Skin of body (tissue), 2 donors: ENCODE measurements around the gene CASKIN1. TPM values are rescaled to one million over a fixed set of nuclear protein-coding genes. Genes with fewer than 3 reads are reported as not detected.
"Not testable (repeated sequence)": the region's sequence is repeated elsewhere in the genome, so short reads cannot be mapped to it uniquely, and the experiment has no call there.

Experiments used
- DNase-seq: peaks from one replicate; lab custom pipeline; 2025; lab: John Stamatoyannopoulos, UW
- total RNA-seq: library from RNA; depleted of rRNA; stranded (reverse); fragments of >200 nt; gene quantifications from one replicate; pipeline ENCODE4 v1.2.3, GENCODE V29; 2014

Gene CASKIN1, protein sequence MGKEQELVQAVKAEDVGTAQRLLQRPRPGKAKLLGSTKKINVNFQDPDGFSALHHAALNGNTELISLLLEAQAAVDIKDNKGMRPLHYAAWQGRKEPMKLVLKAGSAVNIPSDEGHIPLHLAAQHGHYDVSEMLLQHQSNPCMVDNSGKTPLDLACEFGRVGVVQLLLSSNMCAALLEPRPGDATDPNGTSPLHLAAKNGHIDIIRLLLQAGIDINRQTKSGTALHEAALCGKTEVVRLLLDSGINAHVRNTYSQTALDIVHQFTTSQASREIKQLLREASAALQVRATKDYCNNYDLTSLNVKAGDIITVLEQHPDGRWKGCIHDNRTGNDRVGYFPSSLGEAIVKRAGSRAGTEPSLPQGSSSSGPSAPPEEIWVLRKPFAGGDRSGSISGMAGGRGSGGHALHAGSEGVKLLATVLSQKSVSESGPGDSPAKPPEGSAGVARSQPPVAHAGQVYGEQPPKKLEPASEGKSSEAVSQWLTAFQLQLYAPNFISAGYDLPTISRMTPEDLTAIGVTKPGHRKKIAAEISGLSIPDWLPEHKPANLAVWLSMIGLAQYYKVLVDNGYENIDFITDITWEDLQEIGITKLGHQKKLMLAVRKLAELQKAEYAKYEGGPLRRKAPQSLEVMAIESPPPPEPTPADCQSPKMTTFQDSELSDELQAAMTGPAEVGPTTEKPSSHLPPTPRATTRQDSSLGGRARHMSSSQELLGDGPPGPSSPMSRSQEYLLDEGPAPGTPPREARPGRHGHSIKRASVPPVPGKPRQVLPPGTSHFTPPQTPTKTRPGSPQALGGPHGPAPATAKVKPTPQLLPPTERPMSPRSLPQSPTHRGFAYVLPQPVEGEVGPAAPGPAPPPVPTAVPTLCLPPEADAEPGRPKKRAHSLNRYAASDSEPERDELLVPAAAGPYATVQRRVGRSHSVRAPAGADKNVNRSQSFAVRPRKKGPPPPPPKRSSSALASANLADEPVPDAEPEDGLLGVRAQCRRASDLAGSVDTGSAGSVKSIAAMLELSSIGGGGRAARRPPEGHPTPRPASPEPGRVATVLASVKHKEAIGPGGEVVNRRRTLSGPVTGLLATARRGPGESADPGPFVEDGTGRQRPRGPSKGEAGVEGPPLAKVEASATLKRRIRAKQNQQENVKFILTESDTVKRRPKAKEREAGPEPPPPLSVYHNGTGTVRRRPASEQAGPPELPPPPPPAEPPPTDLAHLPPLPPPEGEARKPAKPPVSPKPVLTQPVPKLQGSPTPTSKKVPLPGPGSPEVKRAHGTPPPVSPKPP (N-terminal part only)
- total RNA-seq = 0.79 TPM

DNA sequence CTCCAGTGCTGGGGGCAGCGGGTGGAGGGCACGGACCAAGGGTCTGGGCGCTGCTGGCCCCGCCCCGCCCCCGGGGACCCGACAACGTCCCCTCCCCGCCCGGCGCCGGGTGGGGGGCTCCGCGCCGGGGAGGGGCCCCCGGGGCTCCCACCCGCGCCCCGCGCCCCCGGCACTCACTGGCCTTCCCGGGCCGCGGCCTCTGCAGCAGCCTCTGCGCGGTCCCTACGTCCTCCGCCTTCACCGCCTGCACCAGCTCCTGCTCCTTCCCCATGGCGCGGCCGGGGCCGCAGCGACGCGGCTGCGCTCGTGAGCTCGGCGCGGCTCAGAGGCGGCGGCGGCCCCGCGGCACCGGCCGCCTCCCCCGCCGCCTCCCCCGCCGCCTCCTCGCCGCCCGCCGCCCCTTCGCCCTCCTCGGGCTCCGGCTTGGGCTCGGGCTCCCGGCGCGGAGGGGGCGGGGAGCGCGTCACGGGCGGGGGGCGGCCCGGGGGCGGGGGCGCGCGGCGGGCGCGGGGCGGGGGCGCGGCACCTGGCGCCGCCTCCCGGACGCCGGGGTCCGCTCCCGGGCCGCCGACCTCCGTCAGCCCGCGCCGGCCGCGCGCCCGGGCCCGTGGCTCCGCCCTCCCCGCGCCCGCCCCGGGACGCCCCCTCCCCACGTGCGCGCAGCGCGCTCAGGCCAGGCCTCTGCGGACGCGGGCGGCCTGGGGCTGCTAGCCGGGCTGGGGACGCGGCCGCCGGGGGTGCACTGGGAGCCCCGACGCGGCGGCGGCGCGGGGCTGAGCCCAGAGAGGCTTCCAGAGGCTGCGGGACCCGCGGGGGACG is at the start of gene CASKIN1:
Gene CASKIN1, minus strand, starts transcription at position 444 of the 819 bp plus-strand sequence. Its CDS starts 173 bp downstream, at position 271.
- DNase-seq = no peak

DNA sequence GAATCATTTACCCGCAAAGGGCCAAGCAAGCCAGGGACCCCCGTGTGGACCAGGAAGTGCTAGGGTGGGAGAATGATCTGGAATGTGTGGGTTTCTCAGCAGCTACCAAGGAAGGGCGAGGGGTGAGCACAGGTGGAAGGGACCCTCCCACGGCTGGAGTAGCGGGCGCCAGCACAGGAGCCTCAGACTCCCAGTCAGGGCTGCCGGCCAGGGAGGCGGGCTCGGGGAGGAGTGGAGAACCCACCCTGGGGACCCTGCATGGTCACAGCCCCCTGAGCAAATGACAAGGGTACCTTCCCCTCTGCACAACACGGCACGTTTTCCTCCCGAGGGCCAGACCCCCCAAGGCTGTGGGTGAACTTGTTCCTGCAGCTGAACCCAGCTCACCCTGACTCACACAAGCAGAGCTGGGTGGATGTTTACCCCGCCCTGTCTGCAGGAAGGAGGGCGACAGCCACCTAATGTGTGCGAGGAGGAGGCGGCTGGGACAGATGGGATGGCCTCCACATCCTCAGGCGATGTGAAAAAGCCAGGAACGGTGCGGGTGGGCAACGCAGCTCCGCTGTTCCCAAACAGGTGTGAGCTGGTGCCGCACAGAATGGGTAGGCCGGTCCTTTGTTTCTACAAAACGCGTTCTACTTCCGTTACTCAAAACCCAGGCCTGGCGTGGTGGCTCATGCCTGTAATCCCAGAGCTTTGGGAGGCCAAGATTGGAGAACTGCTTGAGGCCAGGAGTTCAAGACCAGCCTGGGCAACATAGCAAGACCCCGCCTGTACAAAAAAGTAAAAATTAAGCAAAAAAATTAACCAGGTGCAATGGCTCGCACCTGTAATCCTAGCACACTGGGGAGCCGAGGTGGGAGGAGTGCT is 48.8 kb upstream of the CASKIN1 start:
- DNase-seq = no peak

DNA sequence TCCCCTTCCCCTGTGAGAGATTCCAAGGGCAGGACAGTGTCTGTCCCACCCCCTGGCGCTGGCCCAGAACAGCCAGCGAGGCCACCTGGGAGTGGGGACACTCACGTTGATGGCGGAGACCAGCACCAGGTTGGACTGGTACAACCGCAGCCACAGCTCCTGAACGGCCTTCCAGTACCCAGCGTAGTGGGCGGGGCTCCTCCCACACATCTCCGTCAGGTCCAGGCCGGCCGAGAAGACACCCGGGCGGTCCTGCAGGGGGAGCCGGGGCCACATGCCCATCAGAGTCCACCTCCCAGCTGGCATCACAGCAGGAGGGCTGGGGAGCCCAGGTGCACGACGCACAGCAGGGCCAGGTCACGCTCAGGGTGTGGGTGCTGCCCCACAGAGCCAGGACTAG is 47.9 kb upstream of the CASKIN1 start:
- DNase-seq = no peak

DNA sequence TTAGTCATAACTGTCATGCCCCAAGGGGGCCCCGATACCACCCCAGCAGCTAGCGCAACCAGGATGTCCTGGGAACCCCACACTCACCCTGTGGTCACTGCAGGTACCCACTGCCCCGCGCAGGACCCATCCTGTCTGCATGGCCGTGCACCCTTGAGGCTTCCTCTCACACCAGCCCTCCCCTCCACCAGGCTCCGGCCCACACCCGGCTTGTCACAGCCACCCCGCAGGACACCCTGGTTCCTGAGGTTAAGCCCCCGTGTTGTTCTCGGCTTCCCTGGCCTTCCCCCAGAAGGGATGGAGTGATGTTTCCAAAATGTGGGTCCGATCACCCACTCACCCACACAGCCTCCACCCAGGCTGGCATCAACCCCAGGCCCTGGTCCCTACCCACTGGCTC is 47.4 kb upstream of the CASKIN1 start:
- no peak for DNase-seq

DNA sequence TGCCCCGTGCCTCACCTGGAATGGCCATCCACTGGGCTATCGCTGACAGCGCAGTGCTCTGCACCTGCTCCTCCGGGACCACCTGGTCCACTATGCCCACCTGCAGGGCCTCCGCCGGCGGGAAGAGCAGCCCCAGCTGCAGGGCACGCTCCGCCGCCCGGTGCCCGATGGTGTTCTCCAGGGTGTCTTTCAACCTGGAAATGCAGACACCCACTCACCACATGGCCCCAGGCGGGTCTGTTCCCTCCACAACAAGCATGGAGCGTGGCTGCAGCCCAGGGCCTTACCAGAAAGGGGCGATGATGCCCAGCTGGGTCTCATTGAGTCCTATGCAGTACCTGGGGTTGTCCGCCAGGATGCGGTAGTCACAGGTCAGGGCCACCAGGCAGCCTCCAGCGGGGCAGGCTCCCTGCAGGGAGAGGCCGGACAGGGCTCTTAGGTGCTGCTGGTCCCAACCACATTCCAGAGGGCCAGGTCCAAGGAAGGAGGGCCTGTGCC is 46.7 kb upstream of the CASKIN1 start:
- DNase-seq = no peak

DNA sequence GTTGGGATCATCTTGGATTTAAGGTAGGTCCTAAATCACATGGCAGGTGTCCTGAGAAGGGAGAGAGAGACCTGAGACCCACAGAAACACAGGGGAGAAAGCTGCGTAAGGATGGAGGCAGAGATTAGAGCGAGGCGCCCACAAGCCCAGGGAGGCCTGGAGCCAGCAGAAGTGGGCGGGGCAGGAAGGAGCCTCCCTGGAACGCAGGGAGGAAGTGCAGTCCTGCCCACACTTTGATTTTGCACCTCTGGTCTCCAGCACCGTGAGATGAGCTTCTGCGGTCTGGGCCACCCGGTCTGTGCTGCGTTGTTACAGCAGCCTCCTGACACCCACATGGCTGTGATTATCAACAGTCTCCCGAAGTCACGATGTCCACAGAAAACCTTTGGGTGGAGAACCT is 46.2 kb upstream of the CASKIN1 start:
- DNase-seq = no peak

DNA sequence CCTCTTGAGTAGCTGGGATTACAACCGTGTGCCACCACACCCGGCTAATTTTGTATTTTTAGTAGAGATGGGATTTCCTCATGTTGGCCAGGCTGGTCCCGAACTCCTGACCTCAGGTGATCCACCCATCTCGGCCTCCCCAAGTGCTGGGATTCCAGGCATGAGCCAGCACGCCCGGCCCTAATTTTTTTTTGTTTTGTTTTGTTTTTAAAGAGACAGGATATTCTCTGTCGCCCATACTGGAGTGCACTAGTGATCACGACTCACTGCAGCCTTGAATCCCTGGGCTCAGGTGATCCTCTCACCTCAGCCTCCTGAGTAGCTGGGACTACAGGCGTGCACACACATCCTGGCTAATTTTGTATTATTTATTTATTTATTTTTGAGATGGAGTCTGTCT is 43.9 kb upstream of the CASKIN1 start:
- DNase-seq = not testable (repeated sequence)

DNA sequence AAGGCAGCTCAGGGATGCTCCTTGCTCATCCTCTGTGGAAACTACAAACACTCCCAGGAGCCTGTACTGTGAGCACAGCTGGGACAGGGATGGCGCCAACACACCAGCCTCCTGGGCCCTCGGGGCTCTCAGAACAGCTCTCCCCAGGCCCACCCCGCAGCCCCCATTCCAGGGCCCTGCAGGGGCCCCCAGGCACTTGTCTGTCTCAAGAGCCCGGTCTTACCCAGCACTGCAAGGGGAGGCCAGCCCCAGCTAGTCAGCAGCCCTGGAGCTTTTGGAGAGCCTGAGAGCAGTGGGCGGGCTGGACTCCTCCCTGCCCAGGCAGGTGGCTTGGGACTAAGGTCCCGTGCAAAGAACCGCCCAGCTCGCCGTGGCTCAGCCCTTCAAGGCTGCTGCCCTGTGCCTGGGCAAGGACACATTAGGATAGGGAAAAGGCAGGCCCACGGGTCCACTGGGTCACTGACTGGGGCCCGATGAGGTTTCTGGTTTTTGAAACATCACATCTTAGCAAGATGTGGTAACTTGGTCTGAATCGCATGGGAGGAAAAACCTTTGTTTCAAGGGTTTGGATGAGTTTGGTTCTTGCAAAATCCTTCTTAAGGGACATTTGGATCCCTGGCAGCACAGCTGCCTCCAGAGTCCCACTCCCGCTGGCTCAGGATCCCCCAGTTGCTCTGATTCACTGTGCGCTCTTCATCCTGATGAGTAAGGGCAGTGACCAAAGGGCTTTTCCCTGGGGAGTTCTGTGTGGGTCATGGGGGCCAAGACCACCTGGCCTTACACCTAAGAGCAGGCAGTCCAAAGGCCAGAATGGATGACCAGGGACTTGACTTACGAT is 42.7 kb upstream of the CASKIN1 start:
- no peak for DNase-seq

DNA sequence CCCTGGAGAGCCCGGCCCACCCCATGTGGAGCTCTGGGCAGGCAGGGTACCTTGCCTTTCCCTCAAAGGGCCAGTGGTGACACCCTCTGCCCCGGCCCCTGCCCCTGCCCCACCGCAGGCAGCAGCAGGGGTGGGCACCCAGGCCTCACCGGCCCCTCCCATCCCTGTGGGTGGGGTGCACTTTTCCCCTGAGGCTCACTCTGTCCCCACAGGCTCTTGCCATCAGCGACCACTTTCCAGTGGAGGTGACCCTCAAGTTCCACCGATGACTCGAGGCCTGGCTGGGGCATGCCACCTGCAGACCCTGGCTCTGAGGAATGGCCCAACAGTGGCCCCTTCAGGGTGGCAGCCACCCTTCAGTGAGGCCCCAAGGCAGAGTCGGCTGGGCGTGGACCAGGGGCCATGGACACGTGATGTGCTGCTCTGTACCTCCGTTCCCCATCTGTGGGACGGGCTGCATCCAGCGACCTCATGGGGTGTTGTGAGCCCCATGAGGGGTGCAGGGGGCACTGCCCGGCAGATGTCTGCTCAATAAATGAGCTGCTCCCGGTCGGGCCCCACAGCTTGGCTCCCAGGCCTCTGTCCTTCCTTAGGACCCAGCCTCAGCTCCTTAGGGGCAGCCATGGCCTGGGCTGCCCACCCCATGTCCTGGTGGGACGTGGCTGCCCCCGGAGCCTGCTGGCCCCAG is 41.9 kb upstream of the CASKIN1 start:
- DNase-seq = no peak

DNA sequence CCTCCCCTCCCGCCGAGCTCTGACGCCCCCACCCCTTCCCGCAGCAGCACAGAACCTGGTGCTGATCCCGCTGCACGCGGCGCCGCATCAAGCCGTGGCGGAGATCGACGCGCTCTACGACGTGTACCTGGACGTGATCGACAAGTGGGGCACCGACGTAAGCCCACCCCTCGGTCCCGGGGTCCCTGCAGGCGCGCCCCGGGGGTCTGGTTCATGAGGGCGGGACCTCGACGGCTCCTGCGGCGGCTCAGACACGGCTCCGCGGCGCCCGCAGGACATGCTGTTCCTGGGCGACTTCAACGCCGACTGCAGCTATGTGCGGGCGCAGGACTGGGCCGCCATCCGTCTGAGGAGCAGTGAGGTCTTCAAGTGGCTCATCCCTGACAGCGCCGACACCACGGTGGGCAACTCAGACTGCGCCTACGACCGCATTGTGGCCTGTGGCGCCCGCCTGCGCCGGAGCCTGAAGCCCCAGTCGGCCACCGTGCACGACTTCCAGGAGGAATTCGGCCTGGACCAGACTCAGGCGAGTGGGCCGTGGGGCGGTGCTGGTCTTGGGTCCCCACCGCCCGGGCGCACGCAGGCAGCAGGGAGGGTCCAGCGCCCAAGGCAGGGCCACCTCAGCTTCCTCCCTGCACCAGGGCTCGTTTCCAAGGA is 41.2 kb upstream of the CASKIN1 start:
- DNase-seq = no peak

DNA sequence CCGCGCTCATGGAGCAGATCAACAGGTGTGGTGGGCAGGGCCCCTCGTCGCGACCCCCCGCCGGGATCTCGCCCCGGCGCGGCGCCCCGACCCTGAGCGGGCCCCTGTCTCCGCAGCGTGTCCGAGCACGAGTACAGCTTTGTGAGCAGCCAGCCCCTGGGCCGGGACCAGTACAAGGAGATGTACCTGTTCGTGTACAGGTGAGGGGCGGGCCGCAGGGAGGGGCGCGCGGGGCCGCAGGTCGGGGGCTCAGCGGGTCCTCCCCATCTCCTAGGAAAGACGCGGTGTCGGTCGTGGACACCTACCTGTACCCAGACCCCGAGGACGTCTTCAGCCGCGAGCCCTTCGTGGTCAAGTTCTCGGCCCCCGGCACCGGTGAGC is 40.7 kb upstream of the CASKIN1 start:
- DNase-seq = no peak

DNA sequence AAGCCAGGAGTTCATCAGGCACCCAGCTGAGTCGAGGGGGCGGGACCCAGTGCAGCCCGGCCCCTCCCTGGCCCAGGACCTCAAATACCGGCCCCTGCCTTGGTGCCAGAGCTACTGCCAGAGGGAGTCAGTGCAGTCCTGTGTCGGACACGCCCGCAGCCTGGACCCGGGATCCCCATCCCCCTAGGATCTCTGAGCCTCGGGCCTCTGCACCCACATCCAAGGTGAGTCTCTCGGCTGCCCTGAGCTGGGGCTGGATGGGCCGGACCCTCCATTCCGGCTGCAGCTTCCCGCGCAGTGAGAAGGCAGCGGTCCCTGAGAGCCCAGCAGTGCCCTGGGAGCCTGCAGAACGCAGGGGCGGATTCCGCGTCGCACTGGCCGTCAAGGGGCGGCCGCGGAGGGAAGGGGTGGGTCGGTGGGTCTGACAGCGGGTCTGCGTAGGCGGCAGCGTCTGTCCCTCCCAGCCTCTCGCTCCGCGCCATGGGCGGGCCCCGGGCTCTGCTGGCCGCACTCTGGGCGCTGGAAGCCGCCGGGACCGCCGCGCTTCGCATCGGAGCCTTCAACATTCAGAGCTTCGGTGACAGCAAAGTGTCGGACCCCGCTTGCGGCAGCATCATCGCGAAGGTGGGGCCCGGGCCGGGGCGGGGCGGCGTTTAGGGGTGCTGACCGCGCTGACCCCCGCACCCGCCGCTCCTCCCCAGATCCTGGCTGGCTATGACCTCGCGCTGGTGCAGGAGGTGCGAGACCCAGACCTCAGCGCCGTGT is 40.1 kb upstream of the CASKIN1 start, which contains the start of gene DNASE1L2:
Gene DNASE1L2, plus strand, starts transcription at position 108 of the 765 bp plus-strand sequence. Its CDS starts 373 bp downstream, at position 481.
- DNase-seq = no peak

DNA sequence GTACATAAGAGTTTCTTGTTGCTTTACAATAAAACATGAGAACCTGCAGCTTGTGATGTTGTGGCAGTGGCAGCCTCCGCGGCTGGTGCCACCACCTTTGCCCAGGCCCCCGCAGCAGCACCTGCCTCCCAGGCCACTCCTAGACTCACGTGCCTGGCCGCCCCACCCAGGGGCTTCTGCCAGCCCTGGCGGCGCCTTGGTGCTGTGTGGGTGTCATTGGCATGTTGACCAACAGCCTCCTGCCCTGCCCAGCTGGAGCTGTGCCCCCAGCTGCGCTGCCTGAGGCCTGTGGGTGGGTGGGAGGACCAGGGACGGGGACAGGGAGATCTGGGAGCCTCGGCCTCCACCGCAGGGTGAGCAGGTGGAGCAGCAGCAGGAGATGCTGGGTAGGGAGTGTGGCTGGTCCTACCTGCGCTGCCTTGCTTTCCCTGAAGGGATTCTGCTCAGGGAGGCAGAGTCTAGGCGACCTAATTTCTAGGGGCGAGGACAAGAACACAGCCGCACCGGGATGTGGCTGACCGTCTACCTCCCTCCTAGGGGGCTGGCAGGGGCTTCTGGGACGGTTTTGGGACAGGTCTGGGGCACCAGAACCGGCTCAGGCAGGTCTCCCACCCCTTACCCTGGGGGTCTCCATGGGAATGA is 39.4 kb upstream of the CASKIN1 start:
- no peak for DNase-seq

DNA sequence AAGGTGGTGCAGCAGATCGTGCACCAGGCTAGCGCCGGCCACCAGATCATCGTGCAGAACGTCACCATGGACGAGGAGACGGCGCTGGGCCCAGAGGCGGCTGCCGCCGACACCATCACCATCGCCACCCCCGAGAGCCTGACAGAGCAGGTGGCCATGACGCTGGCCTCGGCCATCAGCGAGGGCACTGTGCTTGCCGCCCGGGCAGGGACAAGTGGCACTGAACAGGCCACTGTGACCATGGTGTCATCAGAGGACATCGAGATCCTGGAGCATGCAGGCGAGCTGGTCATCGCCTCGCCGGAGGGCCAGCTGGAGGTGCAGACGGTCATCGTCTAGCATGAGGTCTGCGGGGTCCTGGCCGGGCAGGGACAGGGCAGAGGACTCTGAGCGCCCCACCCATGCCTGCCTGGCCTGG is 38.8 kb upstream of the CASKIN1 start:
- DNase-seq = no peak

DNA sequence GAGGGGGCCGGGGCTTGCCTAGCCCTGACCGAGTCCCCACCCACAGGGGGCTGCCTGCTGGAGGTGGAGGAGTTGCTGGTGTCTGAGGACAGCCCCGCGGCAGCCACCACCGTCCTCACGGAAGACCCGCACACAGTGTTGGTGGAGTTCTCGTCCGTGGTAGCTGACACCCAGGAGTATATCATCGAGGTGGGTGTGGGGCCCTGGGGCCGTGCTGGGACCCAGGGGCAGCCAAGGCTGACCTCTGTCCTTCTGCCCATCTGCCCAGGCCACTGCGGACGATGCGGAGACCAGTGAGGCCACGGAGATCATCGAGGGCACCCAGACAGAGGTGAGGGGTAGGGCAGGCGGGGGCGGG is 38.4 kb upstream of the CASKIN1 start:
- DNase-seq = no peak
